ENCODE measurements around the gene PLEK.
"Not testable (repeated sequence)": the region's sequence is repeated elsewhere in the genome, so short reads cannot be mapped to it uniquely, and the experiment has no call there.

PLEK gene

GRCh38 chr2:68352651-68353391 lies 12.3 kb upstream of the PLEK start:
- no peak for DNase-seq (ENCODE audit: low read depth, low spot score)

GRCh38 chr2:68356599-68357239 lies 8.4 kb upstream of the PLEK start:
- no peak for DNase-seq (ENCODE audit: low read depth, low spot score)

GRCh38 chr2:68357605-68358337 lies 7.3 kb upstream of the PLEK start:
- no peak for DNase-seq (ENCODE audit: low read depth, low spot score)

GRCh38 chr2:68359889-68360288 lies 5.2 kb upstream of the PLEK start:
- DNase-seq (ENCODE audit: low read depth, low spot score): no peak

- no peak for DNase-seq (ENCODE audit: low read depth, low spot score)
Measured at GRCh38 chr2:68362069-68362468, 3.0 kb upstream of the PLEK start.

GRCh38 chr2:68362749-68363148 lies 2.3 kb upstream of the PLEK start:
- DNase-seq (ENCODE audit: low read depth, low spot score): no peak

GRCh38 chr2:68363721-68364120 lies 1.4 kb upstream of the PLEK start:
- DNase-seq (ENCODE audit: low read depth, low spot score): no peak

- no peak for DNase-seq (ENCODE audit: low read depth, low spot score)
Measured at GRCh38 chr2:68366083-68366560, 1.0 kb downstream of the PLEK start.

GRCh38 chr2:68367953-68368653 lies 3.0 kb downstream of the PLEK start:
- no peak for DNase-seq (ENCODE audit: low read depth, low spot score)

- DNase-seq (ENCODE audit: low read depth, low spot score): no peak
Measured at GRCh38 chr2:68368654-68369336, 3.7 kb downstream of the PLEK start.

GRCh38 chr2:68369337-68369734 lies 4.3 kb downstream of the PLEK start:
- no peak for DNase-seq (ENCODE audit: low read depth, low spot score)

GRCh38 chr2:68371138-68371537 lies 6.1 kb downstream of the PLEK start:
- no peak for DNase-seq (ENCODE audit: low read depth, low spot score)

GRCh38 chr2:68371581-68371980 lies 6.5 kb downstream of the PLEK start:
- DNase-seq (ENCODE audit: low read depth, low spot score): no peak

- no peak for DNase-seq (ENCODE audit: low read depth, low spot score)
Measured at GRCh38 chr2:68372485-68372884, 7.4 kb downstream of the PLEK start.

GRCh38 chr2:68374184-68374583 lies 9.1 kb downstream of the PLEK start:
- DNase-seq (ENCODE audit: low read depth, low spot score): no peak

GRCh38 chr2:68375582-68375981 lies 10.5 kb downstream of the PLEK start:
- DNase-seq (ENCODE audit: low read depth, low spot score): no peak

- DNase-seq (ENCODE audit: low read depth, low spot score): no peak
Measured at GRCh38 chr2:68377137-68377780, 12.2 kb downstream of the PLEK start.

- DNase-seq (ENCODE audit: low read depth, low spot score): not testable (repeated sequence)
Measured at GRCh38 chr2:68378779-68379178, 13.7 kb downstream of the PLEK start.

GRCh38 chr2:68379184-68379708 lies 14.2 kb downstream of the PLEK start:
- no peak for DNase-seq (ENCODE audit: low read depth, low spot score)

- no peak for DNase-seq (ENCODE audit: low read depth, low spot score)
Measured at GRCh38 chr2:68383778-68384177, 18.7 kb downstream of the PLEK start.

Data from smooth muscle cell of the brain vasculature (primary cell).